ENCODE results near the gene MYF6.

GRCh38 chr12:80716696-80717469 lies 9.4 kb downstream of the MYF6 start, which contains the start of gene MYF5:
- TF ChIP-seq, protein P1, sequence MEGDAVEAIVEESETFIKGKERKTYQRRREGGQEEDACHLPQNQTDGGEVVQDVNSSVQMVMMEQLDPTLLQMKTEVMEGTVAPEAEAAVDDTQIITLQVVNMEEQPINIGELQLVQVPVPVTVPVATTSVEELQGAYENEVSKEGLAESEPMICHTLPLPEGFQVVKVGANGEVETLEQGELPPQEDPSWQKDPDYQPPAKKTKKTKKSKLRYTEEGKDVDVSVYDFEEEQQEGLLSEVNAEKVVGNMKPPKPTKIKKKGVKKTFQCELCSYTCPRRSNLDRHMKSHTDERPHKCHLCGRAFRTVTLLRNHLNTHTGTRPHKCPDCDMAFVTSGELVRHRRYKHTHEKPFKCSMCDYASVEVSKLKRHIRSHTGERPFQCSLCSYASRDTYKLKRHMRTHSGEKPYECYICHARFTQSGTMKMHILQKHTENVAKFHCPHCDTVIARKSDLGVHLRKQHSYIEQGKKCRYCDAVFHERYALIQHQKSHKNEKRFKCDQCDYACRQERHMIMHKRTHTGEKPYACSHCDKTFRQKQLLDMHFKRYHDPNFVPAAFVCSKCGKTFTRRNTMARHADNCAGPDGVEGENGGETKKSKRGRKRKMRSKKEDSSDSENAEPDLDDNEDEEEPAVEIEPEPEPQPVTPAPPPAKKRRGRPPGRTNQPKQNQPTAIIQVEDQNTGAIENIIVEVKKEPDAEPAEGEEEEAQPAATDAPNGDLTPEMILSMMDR (IDR thresholded peaks at IDR 0.05 in 2 of 3, conservative IDR thresholded peaks at IDR 0.05 in 1 of 3; ENCODE audit: borderline replicate concordance in 1 of 3, insufficient read depth in 1 of 3, low read depth in 2 of 3, low read length in 2 of 3): no peak
- TF ChIP-seq SP1 (IDR thresholded peaks at IDR 0.05; ENCODE audit: low read depth) (no peak), POLR2A (IDR thresholded peaks at IDR 0.05; ENCODE audit: borderline replicate concordance, extremely low read depth, insufficient read depth, insufficient read length) (no peak), CBX3 (IDR thresholded peaks at IDR 0.05; ENCODE audit: low read depth) (no peak), ZNF274 (IDR thresholded peaks at IDR 0.05; ENCODE audit: low read depth, low read length) (no peak)
